AG09309 (cell line): ENCODE data around the gene MPHOSPH10.
"Not testable (repeated sequence)": the region's sequence is repeated elsewhere in the genome, so short reads cannot be mapped to it uniquely, and the experiment has no call there.

Experiments used
- DNase-seq: peaks from one replicate; pipeline ENCODE4 v3.0.0-alpha.2; 2010; ENCODE audit warnings: low read depth
- H3K4me3 ChIP-seq: 2 replicates; pipeline ENCODE4 v1.5.1; 2011; ENCODE audit warnings: mild to moderate bottlenecking, low read depth, low read length, moderate library complexity; ENCODE audit not compliant: control insufficient read depth
- TF ChIP-seq, protein P1 (sequence below): IDR thresholded peaks from 2 replicates; pipeline ENCODE4 v1.5.1; 2011; ENCODE audit warnings: mild to moderate bottlenecking, low read depth, low read length, inconsistent platforms; ENCODE audit not compliant: insufficient read depth, control insufficient read depth; ENCODE audit errors: missing control alignments

MPHOSPH10 gene

DNA sequence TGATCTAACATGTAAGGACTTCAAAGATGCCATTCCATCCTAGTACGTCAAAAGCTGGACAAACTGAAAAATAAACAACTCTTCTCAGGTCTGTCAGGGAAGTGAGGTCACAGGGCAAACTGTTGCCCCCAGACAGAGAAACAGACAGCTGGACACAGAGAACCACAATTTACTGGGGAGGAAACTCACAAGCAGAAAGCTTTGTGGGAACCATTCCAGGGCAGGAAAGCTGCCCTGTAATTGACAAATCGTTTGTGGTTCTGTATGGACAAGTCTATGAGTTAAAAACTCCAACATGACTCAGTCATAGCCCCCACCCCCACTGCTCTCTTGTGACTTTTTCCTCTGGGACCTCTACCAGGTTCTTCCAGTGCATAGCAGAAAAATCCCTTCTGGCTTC is 28.8 kb upstream of the MPHOSPH10 start:
- H3K4me3 ChIP-seq = no peak overlapping the region
- DNase-seq = peak; percentile 58
- TF ChIP-seq, protein P1, sequence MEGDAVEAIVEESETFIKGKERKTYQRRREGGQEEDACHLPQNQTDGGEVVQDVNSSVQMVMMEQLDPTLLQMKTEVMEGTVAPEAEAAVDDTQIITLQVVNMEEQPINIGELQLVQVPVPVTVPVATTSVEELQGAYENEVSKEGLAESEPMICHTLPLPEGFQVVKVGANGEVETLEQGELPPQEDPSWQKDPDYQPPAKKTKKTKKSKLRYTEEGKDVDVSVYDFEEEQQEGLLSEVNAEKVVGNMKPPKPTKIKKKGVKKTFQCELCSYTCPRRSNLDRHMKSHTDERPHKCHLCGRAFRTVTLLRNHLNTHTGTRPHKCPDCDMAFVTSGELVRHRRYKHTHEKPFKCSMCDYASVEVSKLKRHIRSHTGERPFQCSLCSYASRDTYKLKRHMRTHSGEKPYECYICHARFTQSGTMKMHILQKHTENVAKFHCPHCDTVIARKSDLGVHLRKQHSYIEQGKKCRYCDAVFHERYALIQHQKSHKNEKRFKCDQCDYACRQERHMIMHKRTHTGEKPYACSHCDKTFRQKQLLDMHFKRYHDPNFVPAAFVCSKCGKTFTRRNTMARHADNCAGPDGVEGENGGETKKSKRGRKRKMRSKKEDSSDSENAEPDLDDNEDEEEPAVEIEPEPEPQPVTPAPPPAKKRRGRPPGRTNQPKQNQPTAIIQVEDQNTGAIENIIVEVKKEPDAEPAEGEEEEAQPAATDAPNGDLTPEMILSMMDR = no peak

- no peak overlapping the region for H3K4me3 ChIP-seq
- TF ChIP-seq, protein P1 = no peak
- no peak for DNase-seq
Measured at GRCh38 chr2:71102981-71103681, 27.3 kb upstream of the MPHOSPH10 start.

DNA sequence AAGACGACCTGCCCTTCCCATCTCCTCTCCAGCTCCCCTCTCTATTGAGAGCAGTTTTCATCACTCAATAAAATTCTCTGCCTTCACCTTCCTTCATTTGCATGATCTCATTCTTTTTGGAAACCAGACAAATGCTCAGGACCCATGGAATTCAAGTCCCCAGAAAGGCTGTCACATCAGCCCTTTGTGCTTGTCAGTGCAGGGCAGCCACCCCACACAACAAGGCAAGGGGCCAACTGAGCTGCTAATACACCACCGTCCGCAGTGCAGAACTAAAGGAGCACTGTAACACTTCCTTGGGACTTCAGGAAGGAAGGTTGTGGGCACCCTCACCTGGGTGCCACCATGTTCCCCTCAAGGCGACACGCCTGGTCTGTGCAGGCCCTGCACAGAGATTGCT is 26.6 kb upstream of the MPHOSPH10 start:
- no peak overlapping the region for H3K4me3 ChIP-seq
- DNase-seq = no peak
- TF ChIP-seq, protein P1 = no peak

DNA sequence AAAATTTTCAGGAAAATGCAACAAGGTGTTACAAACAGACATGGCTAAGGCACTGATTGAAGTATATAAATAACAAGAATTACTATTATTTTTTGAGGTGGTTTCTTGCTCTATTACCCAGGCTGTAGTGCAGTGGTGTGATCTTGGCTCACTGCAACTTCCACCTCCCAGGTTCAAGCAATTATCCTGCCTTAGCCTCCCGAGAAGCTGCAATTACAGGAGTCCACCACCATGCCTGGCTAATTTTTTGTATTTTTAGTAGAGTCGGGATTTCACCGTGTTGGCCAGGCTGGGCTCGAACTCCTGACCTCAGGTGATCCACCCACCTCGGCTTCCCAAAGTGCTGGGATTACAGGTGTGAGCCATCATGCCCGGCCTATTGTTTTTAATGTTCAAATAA is 24.0 kb upstream of the MPHOSPH10 start:
- not testable (repeated sequence) for DNase-seq, H3K4me3 ChIP-seq

DNA sequence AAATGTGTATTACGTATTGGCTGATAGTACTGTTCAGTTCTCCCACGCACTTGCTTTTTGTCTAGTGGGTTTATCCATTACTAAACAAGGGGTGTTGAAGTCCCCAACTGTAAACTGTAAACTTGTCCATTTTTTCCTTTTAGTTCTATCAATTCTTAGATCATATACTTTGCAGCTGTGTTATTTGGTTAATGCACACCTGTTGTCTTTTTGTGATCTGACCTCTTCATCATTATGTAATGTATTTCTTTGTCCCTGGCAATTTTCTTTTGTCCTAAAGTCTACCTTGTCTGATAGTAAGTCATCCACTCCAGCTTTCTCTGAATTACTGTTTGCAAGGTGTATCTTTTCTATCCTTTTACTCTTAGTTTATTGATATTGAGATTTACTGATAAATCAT is 22.3 kb upstream of the MPHOSPH10 start:
- TF ChIP-seq, protein P1 = no peak
- DNase-seq = no peak
- H3K4me3 ChIP-seq = no peak overlapping the region

DNA sequence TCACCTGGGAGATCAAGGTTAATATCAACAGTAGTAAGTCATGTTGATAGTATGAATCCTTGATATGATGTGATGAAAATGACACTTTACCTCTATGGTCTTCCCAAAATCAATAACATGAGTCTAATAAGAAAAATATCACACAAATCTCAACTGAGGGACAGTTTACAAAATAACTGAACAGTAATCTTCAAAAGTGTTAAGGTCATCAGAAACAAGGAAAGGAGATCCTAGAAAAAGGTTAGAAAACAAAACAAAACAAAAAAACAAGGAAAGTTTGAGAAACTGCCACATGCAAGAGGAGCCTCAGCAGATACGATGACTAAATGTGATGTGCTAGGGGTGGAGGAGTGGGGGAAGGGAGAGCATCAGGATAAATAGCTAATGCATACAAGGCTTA is 16.6 kb upstream of the MPHOSPH10 start:
- DNase-seq = no peak
- TF ChIP-seq, protein P1 = no peak

DNA sequence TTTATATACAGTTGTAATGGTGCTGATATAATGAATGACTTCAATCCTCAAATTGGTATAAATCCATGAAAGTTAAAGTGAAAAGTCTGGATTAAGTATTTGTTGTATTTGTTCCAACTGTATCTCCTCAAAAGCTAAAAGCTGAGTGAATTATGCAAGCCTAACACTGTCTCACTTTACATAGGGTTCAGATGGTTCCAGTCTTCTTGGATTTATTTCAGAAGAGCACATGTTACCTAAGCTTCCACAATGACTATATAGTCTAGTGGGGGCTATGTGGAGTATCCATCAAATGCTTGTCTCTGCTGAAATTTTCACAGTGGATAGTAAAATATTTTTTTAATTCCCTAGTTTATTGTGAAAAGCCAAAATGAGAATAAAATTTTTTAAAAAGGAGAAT is 13.4 kb upstream of the MPHOSPH10 start:
- TF ChIP-seq, protein P1 = no peak
- DNase-seq = no peak
- H3K4me3 ChIP-seq = no peak overlapping the region

More for the DNA sequence above, 16.6 kb upstream of the MPHOSPH10 start:
- no peak overlapping the region for H3K4me3 ChIP-seq
